ENCODE data around the gene TSEN54.

GRCh38 chr17:75475144-75475835 lies 41.0 kb upstream of the TSEN54 start:
- TF ChIP-seq EZH2 (IDR thresholded peaks at IDR 0.05) (no peak), POLR2AphosphoS5 (IDR thresholded peaks at IDR 0.05; ENCODE audit: borderline replicate concordance, low read depth, low read length) (no peak), FOXP2 (optimal IDR thresholded peaks at IDR 0.05; ENCODE audit: control extremely low read depth, extremely low read length, insufficient read depth) (no peak)

All from SK-N-MC (cell line).